GM23338 (cell line): ENCODE data around the gene C1orf50. TPM values are rescaled to one million over a fixed set of nuclear protein-coding genes. Genes with fewer than 3 reads are reported as not detected.

Source experiments
- ATAC-seq: fragments of 200-7000 bp; cut with Tn5 transposase; 3 replicates; pipeline ENCODE4 v1.9.1; 2020
- DNase-seq: peaks from one replicate; pipeline ENCODE4 v3.0.0-alpha.2; 2015; ENCODE audit warnings: low spot score
- H2AFZ ChIP-seq: fragments of 200-600 bp; sonication (generic); 2 replicates; pipeline ENCODE4 v1.8.0; 2016; ENCODE audit warnings: antibody characterized with exemption, mild to moderate bottlenecking, moderate library complexity
- H3F3A ChIP-seq: fragments of 200-600 bp; sonication (generic); replicated peaks from 2 replicates; pipeline ENCODE4 v1.8.0; 2017; ENCODE audit warnings: antibody characterized with exemption, mixed run types, low read depth
- H3K27ac ChIP-seq: fragments of 200-600 bp; sonication (generic); 2 replicates; pipeline ENCODE4 v1.6.1; 2016; ENCODE audit warnings: low read depth
- H3K27me3 ChIP-seq: fragments of 200-600 bp; sonication (generic); 2 replicates; pipeline ENCODE4 v1.8.0; 2016; ENCODE audit warnings: mild to moderate bottlenecking, mixed run types, moderate library complexity; ENCODE audit not compliant: insufficient read depth
- H3K36me3 ChIP-seq: fragments of 200-600 bp; sonication (generic); 2 replicates; pipeline ENCODE4 v1.8.0; 2016; ENCODE audit warnings: mild to moderate bottlenecking; ENCODE audit not compliant: insufficient read depth
- H3K4me1 ChIP-seq: fragments of 200-600 bp; sonication (generic); 2 replicates; pipeline ENCODE4 v1.8.0; 2016; ENCODE audit warnings: mild to moderate bottlenecking, moderate library complexity; ENCODE audit not compliant: insufficient read depth
- H3K4me2 ChIP-seq: fragments of 200-600 bp; sonication (generic); 2 replicates; pipeline ENCODE4 v1.7.1; 2017; ENCODE audit warnings: mixed run types
- H3K4me3 ChIP-seq: fragments of 200-600 bp; sonication (generic); 2 replicates; pipeline ENCODE4 v1.6.1; 2016; ENCODE audit warnings: mixed run types
- H3K79me2 ChIP-seq: fragments of 200-600 bp; sonication (generic); replicated peaks from 2 replicates; pipeline ENCODE4 v1.8.0; 2017; ENCODE audit warnings: mild to moderate bottlenecking; ENCODE audit not compliant: insufficient read depth
- H3K9me2 ChIP-seq: fragments of 200-600 bp; sonication (generic); 2 replicates; pipeline ENCODE4 v1.8.0; 2017; ENCODE audit not compliant: insufficient read depth
- H4K20me1 ChIP-seq: fragments of 200-600 bp; sonication (generic); replicated peaks from 2 replicates; pipeline ENCODE4 v1.8.0; 2017; ENCODE audit warnings: mild to moderate bottlenecking; ENCODE audit not compliant: insufficient read depth
- H3K27ac Mint-ChIP-seq: 2 replicates; pipeline ENCODE4 v1.8.0; 2020; ENCODE audit warnings: inconsistent platforms, mild to moderate bottlenecking, moderate library complexity, mixed read lengths
- H3K27me3 Mint-ChIP-seq: 3 replicates; pipeline ENCODE4 v1.8.0; 2022; ENCODE audit warnings: low read depth, mild to moderate bottlenecking, moderate library complexity, mixed read lengths, inconsistent platforms; ENCODE audit not compliant: insufficient read depth, poor library complexity
- H3K36me3 Mint-ChIP-seq: 3 replicates; pipeline ENCODE4 v1.8.0; 2021; ENCODE audit warnings: low read depth, mild to moderate bottlenecking, inconsistent platforms, moderate library complexity, mixed read lengths
- H3K4me1 Mint-ChIP-seq: 3 replicates; pipeline ENCODE4 v1.8.0; 2020; ENCODE audit warnings: mild to moderate bottlenecking, inconsistent platforms, mixed read lengths
- H3K4me3 Mint-ChIP-seq: 3 replicates; pipeline ENCODE4 v1.8.0; 2021; ENCODE audit warnings: moderate library complexity, mild to moderate bottlenecking, inconsistent platforms, mixed read lengths
- H3K9me3 Mint-ChIP-seq: 3 replicates; pipeline ENCODE4 v1.8.0; 2020; ENCODE audit warnings: moderate library complexity, mild to moderate bottlenecking, inconsistent platforms, mixed read lengths
- CREB1 ChIP-seq: fragments of 250-450 bp; sonication (Bioruptor Pico); IDR thresholded peaks from 2 replicates; pipeline ENCODE4 v1.5.0; 2020; ENCODE audit warnings: low read depth, mild to moderate bottlenecking, moderate library complexity
- CTCF ChIP-seq, 2 experiments: fragments of 200-600 bp in 1 of 2; sonication (generic) in 1 of 2; conservative IDR thresholded peaks; 2 replicates each; pipeline versions ENCODE4 v1.5.1 to v1.6.1; 2016 to 2017; ENCODE audit warnings: antibody characterized with exemption in 2 of 2, low read depth in 2 of 2, mild to moderate bottlenecking in 2 of 2, moderate library complexity in 1 of 2
- ETS1 ChIP-seq: IDR thresholded peaks from 2 replicates; pipeline ENCODE4 v1.6.1; 2016; ENCODE audit warnings: antibody characterized with exemption
- EZH2 ChIP-seq: fragments of 200-600 bp; sonication (generic); IDR thresholded peaks from one replicate; pipeline ENCODE4 v1.8.0; 2017; ENCODE audit warnings: antibody characterized with exemption, mild to moderate bottlenecking, low read depth; ENCODE audit not compliant: unreplicated experiment
- EZH2phosphoT487 ChIP-seq: fragments of 200-600 bp; sonication (generic); IDR thresholded peaks from one replicate; pipeline ENCODE4 v1.8.1; 2018; ENCODE audit warnings: antibody characterized with exemption; ENCODE audit not compliant: unreplicated experiment
- JUNB ChIP-seq: IDR thresholded peaks from one replicate; pipeline ENCODE4 v1.6.1; 2016; ENCODE audit warnings: antibody characterized with exemption; ENCODE audit not compliant: unreplicated experiment
- NANOG ChIP-seq: IDR thresholded peaks from 2 replicates; pipeline ENCODE4 v1.6.1; 2016; ENCODE audit warnings: antibody characterized with exemption, borderline replicate concordance
- POLR2AphosphoS5 ChIP-seq: IDR thresholded peaks from 2 replicates; pipeline ENCODE4 v1.6.1; 2016; ENCODE audit warnings: antibody characterized with exemption, low read depth
- REST ChIP-seq: IDR thresholded peaks from one replicate; pipeline ENCODE4 v1.6.1; 2018; ENCODE audit warnings: antibody characterized with exemption; ENCODE audit not compliant: unreplicated experiment
- STAT1 ChIP-seq: IDR thresholded peaks from one replicate; pipeline ENCODE4 v1.6.1; 2016; ENCODE audit warnings: antibody characterized with exemption; ENCODE audit not compliant: unreplicated experiment
- ZNF331 ChIP-seq: fragments of 250-450 bp; sonication (Bioruptor Pico); IDR thresholded peaks from 2 replicates; pipeline ENCODE4 v1.5.0; 2020; ENCODE audit warnings: low read depth, mild to moderate bottlenecking, moderate library complexity
- polyA plus RNA-seq: library from polyadenylated mRNA; unstranded; fragments of >200 nt; fragmentation: Nextera tagmentation; extraction: Ambion mirVana; gene quantifications from 2 replicates; pipeline ENCODE4 v1.2.1, GENCODE V29; 2016
- total RNA-seq: library from RNA; depleted of rRNA; stranded (reverse); fragments of >200 nt; shearing (Covaris generic); gene quantifications from 2 replicates; pipeline ENCODE4 v1.2.3, GENCODE V29; 2014

Gene C1orf50
- total and polyA plus RNA-seq, 2 experiments from 2014 or later: 4.4 to 4.7 TPM

GRCh38 chr1:42748461-42749410, 18.3 kb upstream of the C1orf50 start (continued):
- no peak for TF ChIP-seq JUNB
- TF ChIP-seq ZNF331 (CRISPR knock-in tag): no peak
- TF ChIP-seq NANOG: no peak
- TF ChIP-seq REST: no peak
- TF ChIP-seq STAT1: no peak

GRCh38 chr1:42750041-42750440, 17.0 kb upstream of the C1orf50 start:
- Histone ChIP-seq H3K27me3 (no peaks in the 10 kb centered on the region), H3K27ac (no peak overlapping the region), H4K20me1 (no peaks in the 10 kb centered on the region), H3K36me3 (peaks cover 34% of the 10 kb centered on the region), H3K4me3 (no peak overlapping the region), H2AFZ (no peak overlapping the region), H3K79me2 (no peaks in the 10 kb centered on the region), H3K4me2 (no peak overlapping the region), H3F3A (0 out of 2 replicates have a peak, but pooled peaks cover 3% of the 10 kb centered on the region), H3K4me1 (no peaks in the 10 kb centered on the region), H3K9me2 (no peaks in the 10 kb centered on the region)
- Mint-ChIP-seq H3K9me3 (peaks cover 18% of the 10 kb centered on the region), H3K27ac (no peak overlapping the region), H3K36me3 (peaks cover 67% of the 10 kb centered on the region), H3K4me3 (no peak overlapping the region; the same call in 2 of the 3 replicates), H3K4me1 (no peaks in the 10 kb centered on the region), H3K27me3 (peaks cover 20% of the 10 kb centered on the region)
- DNase-seq: no peak
- no peak for ATAC-seq
- no peak for TF ChIP-seq EZH2phosphoT487
- no peak for TF ChIP-seq REST
- TF ChIP-seq CREB1 (CRISPR knock-in tag): no peak
- TF ChIP-seq STAT1: no peak
- no peak for TF ChIP-seq NANOG
- TF ChIP-seq EZH2: no peak
- no peak for TF ChIP-seq POLR2AphosphoS5
- no peak for TF ChIP-seq CTCF (conservative IDR thresholded peaks at IDR 0.05; ENCODE audit: low read depth in 2 of 2)
- TF ChIP-seq JUNB: no peak
- TF ChIP-seq ETS1: no peak
